ENCODE measurements around the gene SESN3.
A peak's percentile ranks its signal among the peaks of the same experiment; 100 is the strongest.
"Not testable (repeated sequence)": the region's sequence is repeated elsewhere in the genome, so short reads cannot be mapped to it uniquely, and the experiment has no call there.

The SESN3 gene

DNA sequence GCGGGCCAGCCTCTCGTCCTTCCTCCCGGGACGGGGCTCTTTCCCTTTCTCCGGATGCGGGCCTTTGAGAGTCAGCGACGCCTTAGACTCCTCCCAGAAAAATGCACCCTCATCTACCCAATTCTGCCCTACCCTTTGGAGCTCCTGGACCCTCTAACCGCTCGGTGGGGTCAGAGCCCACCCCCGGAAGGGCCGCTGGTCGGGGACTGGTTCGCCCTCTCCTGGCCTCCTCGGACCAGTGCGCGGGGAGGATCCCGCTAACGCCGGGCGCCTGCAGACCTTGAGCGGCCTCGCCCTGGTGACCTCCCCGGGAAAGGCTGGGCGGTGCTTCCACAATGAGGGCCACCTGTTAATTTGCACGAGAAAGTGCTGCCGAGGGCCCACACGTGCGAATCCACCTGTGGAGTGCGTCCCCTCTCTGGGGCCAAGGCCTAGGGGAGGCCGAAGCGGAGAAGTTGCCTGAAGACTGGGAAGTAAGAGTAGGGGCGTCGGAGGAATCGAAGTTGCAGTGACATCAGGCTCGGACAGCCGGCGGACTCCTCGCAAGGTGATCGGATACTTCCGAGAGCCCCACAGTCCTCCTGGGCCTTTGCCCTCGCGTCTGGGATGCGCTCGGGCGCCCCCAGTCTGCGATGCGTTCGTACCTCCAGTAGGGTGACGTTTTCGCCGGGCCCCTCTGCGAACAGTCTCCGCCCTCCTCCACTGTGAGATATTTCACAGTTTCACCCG lies 79.9 kb downstream of the SESN3 start:
- DNase-seq (ENCODE audit: low spot score) = peak; percentile 94

DNA sequence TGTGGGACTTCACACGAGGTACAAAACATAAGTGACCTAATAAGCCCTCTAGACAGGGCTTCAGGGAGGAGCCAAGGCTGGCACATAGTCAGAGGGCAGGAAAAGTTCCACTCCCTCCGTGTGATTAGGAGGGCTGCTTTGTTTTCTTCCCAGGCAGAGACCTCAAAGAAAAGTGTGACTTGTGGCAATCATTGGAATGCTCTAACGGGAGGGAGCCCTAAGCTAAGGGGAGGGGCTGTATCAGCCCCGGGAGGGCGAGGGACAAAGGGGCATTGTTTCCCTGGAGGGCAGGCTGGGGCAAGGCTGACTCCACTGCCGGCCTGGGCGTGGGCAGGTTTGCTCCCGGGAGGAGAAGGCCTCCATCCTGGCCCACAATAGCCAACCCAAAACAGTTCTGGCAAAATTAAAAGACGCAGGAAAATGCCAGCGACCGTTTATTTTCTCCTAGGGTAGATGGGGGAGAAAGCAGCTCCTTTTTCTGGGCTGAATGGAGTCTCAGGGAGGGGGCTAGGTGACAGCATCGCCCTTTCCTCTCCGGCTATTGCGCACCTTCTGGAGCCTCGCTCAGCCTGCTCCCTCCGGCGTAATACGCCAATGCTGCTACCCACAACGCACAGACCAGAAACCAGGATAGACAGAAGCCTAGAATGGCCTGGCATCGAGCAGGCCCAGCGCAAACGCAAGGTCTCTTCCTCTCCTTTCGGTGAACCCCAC lies 81.2 kb downstream of the SESN3 start:
- DNase-seq (ENCODE audit: low spot score) = no peak

DNA sequence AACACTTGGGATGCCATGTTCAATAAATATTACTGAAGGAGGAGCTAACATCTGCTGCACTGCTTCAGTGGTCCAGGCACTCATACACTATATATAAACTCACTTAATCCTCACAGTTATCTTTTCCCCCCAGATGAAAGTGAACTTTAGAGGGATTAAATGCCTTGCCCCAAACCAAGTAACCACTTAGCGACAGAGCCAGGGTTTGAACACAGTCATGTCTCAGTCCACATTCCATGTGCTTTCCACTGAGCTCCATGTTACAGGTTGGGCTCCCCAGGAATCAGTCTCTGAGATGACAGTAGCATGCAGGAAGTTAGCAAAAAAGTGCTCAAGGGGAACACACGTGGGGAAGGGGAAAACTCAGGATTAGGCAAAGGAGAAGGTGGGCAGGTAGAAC lies 82.1 kb downstream of the SESN3 start:
- no peak for DNase-seq (ENCODE audit: low spot score)

DNA sequence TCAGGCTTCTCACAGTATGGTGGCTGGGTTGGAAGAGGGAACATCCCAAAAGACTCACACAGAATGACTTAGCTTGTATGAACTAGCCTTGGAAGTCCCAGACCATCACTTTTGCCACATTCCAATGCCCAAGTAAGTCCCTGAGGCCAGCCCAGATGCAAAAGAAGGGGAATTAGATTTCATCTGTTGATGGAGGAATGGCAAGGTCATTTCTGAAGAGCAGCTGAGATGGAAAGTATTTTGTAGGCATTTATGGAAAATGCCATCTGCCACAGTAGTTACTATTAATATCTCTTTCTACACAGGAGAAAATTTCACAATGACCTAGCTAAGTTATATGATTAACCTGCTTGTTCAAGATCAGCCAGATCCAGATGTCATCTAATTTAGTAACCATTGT lies 82.6 kb downstream of the SESN3 start:
- DNase-seq (ENCODE audit: low spot score) = no peak

DNA sequence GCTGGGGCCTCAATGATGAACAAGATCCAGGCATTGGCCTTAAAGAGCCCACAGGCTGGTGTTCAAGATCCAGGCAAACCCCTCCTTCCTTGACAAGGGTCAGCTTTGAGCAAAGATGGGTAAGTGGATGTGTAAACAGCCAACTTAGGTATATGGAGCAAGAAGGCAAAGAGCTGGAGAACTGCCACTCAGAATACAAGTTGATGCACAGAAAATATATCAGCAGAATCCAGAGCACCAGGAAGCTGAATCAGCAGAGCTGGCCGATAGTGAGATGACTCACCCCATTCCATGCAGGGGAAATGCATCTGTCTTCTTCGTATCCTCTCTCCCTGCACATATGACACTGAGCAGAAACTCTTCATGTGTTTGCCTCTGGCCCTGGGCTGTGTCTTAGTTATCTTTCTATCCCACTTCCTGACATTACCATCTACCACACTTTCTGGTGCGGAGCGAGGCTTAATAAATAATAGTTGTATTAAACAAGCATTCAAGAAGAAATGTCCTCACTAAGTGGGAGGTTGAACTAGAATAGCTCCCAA lies 83.6 kb downstream of the SESN3 start:
- DNase-seq (ENCODE audit: low spot score) = peak; percentile 30

DNA sequence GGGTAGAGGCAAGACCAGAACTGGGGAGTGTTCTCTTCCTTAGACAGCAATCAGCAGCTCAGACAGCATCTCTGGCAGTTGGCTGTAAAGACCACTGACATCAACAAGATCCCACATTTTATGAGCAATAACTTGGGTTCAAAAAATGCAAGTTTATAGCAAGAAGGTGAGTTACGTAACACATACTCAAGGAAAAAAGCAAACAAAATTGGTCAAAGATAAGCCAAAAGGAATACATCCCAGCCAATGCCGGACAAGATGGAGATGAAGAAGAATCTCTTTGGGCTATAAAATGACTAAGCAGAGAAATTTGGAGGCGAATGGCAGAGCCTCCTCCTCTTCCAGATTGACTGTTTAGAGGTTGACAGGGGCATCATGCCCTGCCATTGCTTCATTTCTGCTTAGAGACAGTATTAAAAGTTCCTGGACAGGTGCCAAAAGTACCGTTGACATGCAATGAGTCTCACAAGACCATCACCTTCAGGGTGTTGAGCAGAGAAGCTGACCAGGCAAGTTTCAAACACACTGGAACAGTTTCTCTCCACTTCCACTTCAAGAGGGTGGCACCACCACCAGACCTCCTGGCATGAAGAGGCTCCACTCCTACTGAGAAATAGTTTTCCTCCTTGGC lies 85.5 kb downstream of the SESN3 start:
- DNase-seq (ENCODE audit: low spot score) = no peak

DNA sequence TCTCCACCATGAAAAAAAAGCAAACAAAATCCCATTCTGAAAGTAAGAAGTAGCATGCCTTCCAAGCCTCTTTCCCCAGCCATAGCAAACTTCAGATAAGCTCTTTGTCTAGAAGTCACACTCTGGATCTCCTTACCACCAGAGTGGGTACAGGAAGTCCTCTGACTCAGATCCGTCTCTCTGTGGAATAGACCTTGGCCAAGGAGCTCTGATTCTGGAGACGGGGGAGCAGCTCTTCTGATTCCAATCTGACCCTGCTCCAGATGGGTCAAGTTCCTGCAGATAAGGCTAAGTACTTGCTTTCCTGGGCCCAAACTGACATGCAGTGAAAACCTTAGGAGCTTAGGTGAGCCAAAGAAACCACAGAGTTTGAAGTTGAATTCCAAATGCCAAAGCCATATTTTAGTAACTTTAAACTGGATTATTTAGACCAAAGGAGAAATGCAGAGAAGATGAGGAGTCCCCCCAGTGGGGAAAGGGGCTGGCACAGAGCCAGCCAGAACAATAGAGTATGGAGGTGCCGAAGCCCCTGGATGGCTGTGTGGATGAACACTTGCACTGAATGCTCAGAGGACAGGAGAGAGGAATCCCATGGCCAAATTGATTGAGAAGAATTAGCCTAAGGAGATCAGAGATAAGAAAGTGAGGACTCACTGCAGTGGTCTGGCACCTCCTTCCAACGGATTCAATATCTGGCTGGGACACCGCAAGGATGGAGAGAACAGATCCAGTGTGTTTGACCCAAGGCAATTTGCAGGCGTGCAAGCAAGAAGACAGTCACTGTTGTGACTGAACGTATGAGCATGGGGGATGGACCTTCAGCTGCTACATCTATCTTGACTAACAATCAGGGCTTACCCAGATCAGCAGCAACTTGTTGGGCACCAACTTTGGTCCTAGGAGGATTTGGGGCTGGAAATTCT lies 86.4 kb downstream of the SESN3 start:
- no peak for DNase-seq (ENCODE audit: low spot score)

DNA sequence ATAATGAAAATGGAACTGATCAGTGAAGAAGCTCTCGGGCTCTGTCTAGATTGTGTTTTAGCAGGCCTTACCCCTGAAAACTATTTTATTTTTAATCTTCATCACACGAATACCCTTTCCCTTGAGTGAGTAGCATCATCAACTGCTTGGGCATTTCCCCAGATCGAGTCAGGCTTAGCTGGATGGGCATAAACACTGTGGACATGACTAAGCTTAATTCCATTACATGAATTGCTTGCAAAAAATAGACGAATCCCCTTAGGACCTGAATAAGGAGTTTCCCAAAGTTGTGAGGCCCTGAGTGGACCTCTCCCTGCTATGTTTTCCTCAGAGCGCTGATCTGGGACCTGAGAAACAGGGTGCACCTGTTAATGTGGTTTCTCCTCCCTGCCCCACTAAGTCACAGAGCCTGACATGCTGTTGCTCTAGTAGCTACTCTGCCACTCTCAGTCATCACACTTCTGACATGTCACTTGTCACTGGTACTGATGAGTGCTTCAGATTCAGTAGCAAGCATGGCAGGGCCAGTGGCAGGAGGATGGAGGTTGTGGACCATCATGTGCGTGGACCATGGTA lies 87.8 kb downstream of the SESN3 start:
- no peak for DNase-seq (ENCODE audit: low spot score)

DNA sequence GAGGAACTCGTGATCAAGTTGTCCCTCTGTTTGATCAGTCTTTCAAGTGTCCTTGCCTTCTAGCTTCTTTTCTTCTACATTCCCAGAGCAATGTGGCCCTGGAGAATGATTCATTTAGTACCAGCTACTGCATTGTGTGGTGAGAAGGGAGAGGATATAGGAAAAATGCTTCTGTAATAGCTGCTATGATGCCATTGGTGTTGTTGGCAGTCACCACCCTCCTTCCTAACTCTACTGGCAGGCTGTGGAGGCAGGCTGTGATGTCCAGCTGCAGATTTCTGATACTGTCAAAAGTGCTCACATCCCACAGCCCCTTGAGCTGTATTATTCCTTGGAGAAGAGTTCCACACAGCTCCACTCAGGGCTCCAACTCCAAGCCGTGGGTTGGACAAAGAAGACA lies 88.6 kb downstream of the SESN3 start:
- no peak for DNase-seq (ENCODE audit: low spot score)

DNA sequence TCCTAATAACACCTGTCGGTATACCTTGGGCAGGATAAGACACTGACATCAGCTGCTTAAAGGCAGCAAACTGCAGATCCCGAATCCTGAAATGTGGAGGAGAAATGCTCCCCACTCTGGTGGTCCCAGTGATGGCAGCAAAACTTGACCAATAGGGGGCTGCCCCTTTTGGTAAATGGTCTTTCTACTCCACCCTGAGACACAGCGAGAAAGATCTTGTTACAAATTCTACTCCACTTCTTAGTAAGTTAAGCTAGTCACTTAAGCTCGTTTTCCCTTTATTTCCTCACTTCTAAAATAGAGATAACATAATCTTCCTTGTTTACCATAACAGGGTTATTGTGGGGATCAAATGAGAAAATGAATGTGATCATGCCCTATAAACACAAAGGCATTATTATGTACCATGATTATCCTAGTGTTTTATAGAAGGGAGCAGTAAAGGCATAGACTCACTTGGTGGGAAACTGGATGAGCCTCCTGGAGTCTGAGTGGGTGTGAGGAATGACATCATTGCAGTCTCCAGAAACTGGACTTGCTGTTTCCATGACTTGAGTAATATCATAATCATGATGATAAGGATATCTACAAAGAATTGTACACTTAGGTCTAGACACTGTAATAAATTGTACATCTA lies 90.5 kb downstream of the SESN3 start:
- DNase-seq (ENCODE audit: low spot score) = no peak

DNA sequence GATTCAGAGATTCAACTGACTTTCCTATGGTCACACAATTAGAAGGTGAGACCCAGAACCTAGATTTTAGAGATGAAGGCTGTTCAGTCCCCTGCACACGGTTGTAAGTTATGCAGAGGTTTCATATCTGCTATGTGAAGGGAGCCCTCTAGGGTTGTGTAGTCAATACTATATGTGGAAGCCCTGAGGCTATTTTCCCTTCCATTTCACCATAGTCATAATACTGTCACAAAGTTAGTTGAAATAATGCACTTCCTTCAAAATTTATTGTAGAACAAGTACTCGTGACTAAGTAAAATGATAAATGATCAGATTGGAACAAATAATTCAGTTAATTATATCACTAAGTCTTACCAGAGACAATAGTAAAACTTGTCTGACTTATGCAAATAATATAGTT lies 92.6 kb downstream of the SESN3 start:
- no peak for DNase-seq (ENCODE audit: low spot score)

DNA sequence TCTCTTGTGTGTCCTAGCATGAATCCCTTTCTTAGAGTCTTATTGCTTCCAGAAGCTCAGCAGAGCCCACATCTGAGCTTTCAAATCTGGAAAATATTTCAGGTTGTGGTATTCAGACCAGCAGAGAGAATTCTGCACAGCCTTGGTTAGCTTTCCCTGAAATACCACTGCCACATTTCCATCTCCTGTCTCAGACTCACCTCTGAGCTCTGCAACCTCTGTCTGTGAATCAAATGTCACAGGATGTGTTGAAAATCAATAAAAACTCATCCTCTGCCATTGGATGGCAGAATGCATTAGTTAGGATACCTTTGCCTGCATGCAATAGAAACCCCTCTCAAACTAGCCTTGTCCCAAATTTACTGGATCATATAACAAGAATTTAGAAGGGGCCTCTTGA lies 93.7 kb downstream of the SESN3 start:
- no peak for DNase-seq (ENCODE audit: low spot score)

DNA sequence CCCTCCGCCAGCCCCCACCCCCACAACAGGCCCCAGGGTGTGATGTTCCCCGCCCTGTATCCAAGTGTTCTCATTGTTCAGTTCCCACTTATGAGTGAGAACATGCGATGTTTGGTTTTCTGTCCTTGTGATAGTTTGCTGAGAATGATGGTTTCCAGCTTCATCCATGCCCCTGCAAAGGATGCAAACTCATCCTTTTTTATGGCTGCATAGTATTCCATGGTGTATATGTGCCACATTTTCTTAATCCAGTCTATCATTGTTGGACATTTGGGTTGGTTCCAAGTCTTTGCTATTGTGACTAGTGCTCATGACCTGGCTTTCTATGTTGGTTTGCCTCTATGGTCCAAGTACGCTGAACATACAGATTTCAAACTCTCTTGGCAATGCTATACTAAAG lies 94.3 kb downstream of the SESN3 start:
- DNase-seq (ENCODE audit: low spot score) = not testable (repeated sequence)

DNA sequence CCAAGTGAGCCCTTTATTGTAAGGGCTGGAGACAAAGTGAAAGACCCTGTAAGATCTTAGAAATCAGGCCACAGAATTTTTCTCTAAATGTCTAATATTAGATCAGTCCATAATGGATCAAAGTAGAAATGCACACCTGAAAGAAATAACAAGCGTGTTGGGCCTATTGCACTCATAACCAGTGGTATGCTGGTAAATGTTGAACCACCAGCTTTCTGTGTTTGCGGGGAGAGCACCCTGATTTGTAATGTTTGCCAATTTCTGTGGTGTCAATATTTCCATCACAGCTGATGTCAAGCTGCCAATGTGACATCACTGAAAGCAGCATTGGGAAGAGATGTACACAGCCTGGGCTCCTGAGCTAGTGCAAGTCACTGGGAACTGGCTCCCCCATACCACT lies 95.1 kb downstream of the SESN3 start:
- no peak for DNase-seq (ENCODE audit: low spot score)

DNA sequence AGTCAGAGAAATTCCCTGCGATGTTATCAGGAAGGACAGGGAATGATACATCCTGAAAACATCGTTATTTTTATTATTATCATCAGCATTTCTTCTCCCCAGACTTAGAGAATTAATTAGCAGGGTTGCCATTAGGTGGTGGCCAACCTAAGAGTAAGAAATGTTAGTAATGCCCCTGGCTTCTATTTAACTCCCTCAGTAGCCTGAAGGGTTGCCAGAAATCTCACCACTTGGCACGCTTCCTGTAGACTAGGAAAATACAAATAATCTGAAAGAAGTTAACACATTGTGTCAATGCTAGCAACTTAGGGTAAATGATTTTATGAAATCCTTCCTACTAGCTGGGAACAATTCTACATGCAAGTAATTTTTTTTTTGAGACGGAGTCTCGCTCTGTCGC lies 95.8 kb downstream of the SESN3 start:
- no peak for DNase-seq (ENCODE audit: low spot score)

DNA sequence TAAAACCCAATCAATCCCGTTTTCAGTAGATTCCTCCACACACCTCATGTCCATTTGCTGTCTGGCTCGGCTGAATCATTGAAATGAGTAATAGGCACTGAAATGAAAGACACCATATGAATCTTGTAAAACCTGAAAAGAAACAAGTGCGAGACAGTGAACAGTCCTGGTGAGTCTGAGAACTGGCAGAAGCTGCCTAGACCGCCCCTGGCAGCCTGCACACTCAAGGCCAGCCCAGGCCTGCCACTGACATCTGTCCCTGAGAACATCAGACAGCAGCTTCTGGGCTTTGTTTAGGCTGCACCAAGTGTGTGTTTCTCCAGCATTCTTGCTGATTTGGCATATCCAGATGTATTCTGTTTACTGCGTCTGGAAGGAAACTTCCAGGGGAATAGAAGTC lies 96.5 kb downstream of the SESN3 start:
- DNase-seq (ENCODE audit: low spot score) = no peak

DNA sequence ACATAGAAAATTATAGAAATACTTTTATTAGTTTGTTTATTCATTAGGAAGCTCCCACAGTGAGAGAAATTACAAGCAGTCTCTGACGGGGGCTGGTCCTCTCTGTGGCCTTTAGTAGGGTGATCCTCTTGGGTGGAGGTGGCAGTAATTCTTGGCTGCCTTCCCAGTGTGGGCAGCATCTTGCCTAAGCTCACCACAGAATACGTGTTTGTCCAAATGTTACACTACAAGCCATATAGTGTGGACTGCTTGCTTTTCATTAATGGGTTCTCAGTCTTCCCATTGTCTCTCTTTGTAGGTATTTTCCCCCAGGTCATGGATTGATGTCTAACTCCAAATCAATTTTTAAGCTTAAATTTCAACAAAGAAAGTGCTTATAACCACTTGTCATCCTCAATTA lies 98.0 kb downstream of the SESN3 start:
- no peak for DNase-seq (ENCODE audit: low spot score)

DNA sequence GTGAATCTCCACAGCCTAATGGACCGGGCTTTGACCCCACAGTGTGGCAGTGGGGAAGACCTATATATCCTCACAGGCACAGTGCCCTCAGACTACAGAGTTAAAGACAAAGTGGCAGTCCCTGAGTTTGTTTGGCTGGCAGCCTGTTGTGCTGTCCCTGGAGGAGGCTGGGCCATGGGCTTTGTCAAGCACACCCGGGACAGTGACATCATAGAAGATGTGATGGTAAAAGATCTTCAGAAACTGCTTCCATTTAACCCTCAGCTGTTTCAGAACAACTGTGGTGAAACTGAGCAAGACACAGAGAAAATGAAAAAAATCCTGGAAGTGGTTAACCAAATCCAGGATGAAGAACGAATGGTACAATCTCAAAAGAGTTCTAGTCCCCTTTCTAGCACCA lies 102.4 kb downstream of the SESN3 start:
- DNase-seq (ENCODE audit: low spot score) = no peak

DNA sequence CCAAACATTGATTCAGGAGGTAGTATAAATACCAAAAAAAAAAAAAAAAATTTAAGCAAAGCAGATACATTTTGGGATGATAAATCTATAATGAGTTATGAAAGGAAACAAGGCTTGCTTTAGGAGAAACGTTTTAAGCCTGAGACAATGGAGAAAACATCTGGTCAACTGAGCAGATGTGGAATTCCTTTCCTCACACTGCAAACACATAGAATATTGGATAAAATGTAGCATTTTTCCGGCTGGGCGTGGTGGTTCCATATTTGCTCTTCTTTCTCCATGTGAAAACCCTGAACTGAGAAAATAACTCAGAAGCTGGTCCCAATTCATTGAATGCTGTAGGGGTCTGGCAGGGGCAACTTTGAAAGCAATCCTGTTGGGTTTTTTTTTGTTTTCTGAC lies 107.4 kb downstream of the SESN3 start:
- no peak for DNase-seq (ENCODE audit: low spot score)

DNA sequence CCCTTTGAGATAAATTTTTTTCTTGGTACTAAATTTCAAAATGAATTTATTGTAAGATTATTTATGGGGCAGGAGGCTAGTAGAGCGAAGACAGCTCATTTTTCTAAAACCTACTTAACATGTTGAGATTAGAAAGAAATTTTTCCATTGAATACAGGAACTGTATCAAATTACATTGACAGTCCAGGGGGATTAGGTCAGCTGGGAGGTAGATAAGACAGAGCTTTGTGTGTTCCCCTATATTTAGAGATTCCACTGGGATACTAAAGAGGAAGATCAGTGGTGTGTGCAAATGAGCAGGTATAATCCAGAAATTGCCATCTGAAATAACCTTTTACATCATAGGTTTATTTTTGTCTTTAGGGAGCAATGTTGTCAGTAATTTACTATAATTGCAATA lies 109.3 kb downstream of the SESN3 start:
- DNase-seq (ENCODE audit: low spot score) = no peak

DNA sequence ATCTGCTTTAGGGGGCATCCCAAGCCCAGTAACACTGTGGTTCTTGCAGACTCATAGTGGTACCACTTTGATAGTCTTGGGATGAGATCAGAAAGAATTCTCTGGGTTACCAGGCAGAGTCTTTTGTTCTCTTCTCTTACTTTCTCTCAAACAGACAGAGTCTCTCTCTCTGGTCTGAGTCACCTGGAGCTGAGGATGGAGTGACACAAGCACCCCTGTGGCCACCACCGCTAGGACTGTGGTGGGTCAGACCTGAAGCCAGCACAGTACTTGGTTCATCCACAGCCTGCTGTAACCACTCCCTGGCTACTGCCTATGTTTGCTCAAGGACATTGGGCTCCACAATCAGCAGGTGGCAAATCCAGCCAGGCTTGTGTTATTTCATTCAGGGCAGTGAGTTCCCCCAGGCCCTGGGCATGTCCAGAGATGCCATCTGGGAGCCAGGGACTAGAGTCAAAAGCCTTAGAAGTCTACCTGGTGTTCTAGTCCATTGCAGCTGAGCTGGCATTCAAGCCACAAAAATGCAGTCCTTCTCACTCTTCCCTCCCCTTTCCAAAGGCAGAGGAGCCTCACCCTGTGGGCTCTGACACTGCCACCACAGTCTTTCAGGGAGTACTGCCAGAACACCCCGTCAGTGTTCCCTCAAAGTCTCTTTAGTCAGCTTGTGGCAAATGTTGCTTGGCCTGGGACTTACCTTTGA lies 111.5 kb downstream of the SESN3 start:
- no peak for DNase-seq (ENCODE audit: low spot score)
